Islet precursor cell (in vitro differentiated cells): ENCODE data around the gene ABCF1.

Experiments used
- DNase-seq: peaks from one replicate; pipeline ENCODE4 v3.0.0-alpha.2; 2018

The ABCF1 gene

GRCh38 chr6:30601815-30602641 lies 30.8 kb downstream of the ABCF1 start:
- no peak for DNase-seq

GRCh38 chr6:30603961-30604360 lies 32.7 kb downstream of the ABCF1 start:
- DNase-seq: no peak

- DNase-seq: no peak
Measured at GRCh38 chr6:30610065-30610464, 38.8 kb downstream of the ABCF1 start.

GRCh38 chr6:30611150-30611855 lies 40.1 kb downstream of the ABCF1 start:
- DNase-seq: no peak

GRCh38 chr6:30611856-30612194 lies 40.6 kb downstream of the ABCF1 start:
- no peak for DNase-seq

- DNase-seq: no peak
Measured at GRCh38 chr6:30612213-30612612, 41.0 kb downstream of the ABCF1 start.

GRCh38 chr6:30612687-30613248 lies 41.5 kb downstream of the ABCF1 start:
- DNase-seq: no peak

- no peak for DNase-seq
Measured at GRCh38 chr6:30613251-30614043, 42.2 kb downstream of the ABCF1 start.

- DNase-seq: no peak
Measured at GRCh38 chr6:30614044-30614842, 43.0 kb downstream of the ABCF1 start.

- DNase-seq: peak; percentile 94
Measured at GRCh38 chr6:30614843-30615218, 43.6 kb downstream of the ABCF1 start.

- peak; percentile 89 for DNase-seq
Measured at GRCh38 chr6:30615219-30615957, 44.1 kb downstream of the ABCF1 start.

- no peak for DNase-seq
Measured at GRCh38 chr6:30615958-30616810, 44.9 kb downstream of the ABCF1 start.

- DNase-seq: peak; percentile 100
Measured at GRCh38 chr6:30616811-30617564, 45.7 kb downstream of the ABCF1 start, which contains the start of gene PPP1R10. PPP1R10 (minus strand) TSS chr6:30617243; CDS start chr6:30609944, 7,299 bp downstream.

GRCh38 chr6:30617565-30618269 lies 46.5 kb downstream of the ABCF1 start, which contains the start of gene MRPS18B:
MRPS18B (plus strand) TSS chr6:30617840; CDS start chr6:30617866, 26 bp downstream.
- DNase-seq: peak; percentile 97

- no peak for DNase-seq
Measured at GRCh38 chr6:30618270-30618797, 47.1 kb downstream of the ABCF1 start.

GRCh38 chr6:30619561-30619960 lies 48.3 kb downstream of the ABCF1 start:
- no peak for DNase-seq

- DNase-seq: no peak
Measured at GRCh38 chr6:30625511-30625910, 54.3 kb downstream of the ABCF1 start.

GRCh38 chr6:30626484-30627366 lies 55.5 kb downstream of the ABCF1 start, which contains the start of gene ATAT1:
ATAT1 (plus strand) TSS chr6:30626874.
- DNase-seq: peak; percentile 91
